ENCODE results near the gene RAB3IL1.

Gene RAB3IL1

DNA sequence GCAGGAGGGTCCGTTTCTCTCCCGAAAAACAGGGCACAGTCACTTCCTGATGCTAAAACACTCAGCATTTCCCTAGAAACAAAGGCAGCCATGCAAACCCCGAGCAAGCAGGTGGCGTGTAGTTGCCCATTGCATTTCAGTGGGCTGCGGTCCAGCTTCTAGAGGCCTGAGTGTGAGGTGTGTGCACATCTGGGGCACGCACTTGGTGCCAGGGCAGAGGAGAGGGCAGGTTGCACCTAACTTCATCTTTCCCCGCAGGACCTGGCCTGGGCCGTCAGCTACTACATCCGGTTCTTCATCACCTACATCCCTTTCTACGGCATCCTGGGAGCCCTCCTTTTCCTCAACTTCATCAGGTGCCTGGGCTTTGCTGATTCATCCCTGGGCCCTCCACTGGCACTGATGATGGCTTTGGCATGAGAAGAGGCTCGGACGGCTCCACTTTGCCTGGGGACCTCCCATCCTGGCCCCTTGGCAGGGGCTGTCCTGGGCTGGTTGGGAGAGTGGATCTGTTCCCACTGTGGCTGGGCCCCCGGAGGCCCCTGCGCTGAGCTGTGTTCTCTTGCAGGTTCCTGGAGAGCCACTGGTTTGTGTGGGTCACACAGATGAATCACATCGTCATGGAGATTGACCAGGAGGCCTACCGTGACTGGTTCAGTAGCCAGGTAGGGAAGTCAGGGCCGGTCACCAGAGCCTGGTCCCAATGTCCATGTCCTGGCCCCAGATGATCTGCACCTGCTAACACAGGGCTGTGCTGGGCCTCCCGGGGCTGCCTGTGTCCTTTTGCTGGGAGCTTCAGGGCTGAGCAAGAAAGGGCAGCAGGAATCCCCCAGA is 54.4 kb downstream of the RAB3IL1 start:
- DNase-seq, result no peak

DNA sequence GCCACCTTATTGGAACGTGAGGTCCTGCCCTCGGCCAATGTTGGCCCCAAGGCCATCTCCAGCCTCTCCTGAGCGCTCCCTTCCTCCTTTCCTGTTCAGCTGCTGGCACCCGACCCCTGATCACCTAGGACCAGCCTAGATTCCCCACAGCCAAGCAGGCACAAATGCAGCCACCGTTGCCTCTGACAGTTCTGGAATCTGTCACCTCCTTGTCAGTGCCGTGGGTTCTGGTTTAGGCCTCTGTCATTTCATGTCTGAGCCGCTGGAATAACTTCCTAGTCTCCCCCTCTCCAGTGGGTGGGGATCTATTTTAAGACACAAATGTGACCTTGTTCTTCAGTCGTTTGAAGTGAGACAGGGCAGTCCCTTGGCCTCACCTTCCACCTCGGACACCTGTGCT is 55.7 kb downstream of the RAB3IL1 start:
- no peak for DNase-seq

DNA sequence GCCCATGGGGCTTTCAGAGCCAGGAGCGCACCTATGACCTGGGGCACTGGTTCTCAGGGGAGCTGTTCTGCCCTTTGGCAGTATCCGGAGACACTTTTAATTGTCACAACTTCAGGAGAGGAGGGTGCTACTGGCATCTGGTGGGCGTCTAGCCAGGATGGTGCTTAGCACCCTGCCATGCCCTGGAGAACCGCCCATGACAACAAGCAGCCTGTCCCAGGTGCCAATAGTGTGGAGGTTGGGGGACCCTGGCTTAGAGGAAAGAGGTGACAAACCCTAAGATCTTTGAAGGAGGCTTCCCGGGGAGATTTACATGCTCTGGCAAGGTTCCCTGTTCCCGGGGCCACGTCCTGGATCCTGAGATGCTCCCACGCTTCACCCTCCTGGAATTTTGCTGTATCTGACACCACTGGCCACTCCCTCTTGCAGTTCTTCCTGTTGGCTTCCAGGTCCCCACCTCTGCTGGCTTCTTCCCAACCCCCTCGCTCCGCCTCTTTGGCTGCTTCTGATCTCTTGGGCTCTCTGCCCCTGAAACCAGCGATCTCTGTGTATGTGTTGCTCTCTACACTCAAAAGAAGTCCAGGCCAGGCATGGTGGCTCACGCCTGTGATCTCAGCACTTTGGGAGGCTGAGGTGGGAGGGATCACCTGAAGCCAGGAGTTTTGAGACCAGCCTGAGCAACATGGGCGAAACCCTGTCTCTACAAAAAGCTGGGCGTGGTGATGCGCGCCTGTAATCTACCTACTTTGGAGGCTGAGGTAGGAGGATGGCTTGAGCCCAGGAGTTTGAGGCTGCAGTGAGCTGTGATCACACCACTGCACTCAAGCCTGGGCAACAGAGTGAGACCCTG is 57.1 kb downstream of the RAB3IL1 start:
- no peak for DNase-seq

DNA sequence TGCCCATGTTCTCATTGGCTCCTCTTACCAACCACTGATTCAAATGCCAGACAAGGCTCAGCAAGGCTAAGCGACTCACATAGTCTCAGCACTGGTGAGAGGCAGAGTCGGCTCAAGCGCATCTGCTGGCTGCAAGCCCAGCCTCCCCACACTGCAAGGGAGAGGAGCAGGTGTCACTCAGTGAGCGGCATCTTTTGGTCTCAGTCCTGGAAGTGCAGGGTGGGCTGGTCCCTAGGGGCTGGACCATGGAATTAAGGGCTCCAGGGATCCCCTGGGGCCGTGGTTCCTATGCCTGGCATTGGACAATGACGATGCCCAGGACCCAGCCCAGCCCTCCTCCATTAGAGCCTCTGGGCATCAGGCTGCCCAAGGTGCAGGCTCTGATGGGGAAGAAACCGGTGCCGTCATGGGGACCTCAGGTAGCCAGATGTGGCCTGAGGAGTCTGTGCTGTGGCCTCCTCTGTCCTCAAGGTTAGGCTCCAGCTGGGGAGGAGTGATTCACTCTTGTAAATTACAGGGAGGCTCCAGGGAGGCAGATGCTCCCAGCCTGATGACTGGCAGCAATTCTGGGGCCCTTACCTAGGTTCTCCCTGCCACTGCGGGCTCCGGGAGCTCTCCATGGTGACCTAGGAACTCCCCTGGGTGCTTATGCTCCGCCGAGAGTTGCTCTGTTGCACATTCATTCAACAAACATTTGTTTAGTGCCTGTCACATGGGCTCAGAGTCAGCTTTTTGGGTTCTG is 61.3 kb downstream of the RAB3IL1 start:
- DNase-seq, result no peak

GRCh38 chr11:61854966-61855714 is 62.2 kb downstream of the RAB3IL1 start:
- DNase-seq, result no peak

DNA sequence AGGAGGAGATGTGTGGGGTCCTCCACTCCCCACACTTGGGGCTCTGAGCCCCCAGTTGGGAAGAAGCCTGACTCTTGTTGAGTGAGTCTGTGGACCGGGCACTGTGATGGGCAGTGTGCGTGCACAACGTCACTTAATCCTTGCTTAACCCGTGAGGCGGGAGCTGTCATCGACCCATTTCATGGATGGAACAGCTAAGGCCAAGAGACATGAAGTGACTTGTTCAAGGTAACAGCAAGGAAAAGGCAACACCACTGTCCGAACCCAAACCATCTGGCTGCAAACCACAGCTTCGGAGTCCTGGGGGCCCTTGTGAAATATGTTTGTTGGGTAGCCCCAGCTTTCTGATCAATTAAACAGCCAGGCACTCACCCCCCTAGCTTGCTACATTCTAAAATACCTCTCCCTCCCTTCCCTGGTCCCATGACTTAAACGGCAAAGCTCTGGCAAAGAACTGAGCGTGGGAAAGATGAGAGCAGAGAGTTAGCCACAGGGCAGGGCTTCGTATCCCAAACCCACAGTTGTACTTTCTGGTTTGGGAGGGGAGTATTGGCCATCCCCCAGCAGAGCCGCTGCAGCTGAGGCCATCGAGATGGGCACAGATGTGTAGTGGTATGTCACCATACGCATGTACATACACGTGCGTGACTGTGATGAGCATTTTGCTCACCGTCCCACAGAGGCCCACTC is 63.0 kb downstream of the RAB3IL1 start:
- DNase-seq, result no peak

DNA sequence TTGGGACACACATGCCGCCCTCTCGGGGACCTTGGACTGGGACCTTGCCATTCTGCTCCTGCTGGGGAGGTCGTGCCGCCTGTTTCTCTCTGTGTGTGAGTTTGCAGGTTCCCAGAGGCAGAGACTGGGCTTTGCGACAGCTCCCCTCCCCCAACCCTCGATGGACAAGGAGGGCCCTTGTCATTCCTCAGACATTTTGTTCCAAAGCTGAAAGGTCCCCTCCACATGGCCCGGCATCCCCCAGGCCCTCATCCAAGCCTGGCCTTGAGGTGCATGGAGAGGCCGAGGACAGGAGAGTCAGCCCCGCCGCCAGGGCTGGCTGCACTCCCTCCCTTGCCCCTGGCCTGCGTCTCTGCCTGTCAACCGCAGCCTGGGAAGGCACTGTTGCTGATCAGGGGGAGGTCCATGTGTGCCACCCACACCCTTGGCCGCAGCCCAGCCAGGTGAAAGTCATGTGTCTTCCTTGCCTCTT is 63.6 kb downstream of the RAB3IL1 start:
- DNase-seq, result no peak

DNA sequence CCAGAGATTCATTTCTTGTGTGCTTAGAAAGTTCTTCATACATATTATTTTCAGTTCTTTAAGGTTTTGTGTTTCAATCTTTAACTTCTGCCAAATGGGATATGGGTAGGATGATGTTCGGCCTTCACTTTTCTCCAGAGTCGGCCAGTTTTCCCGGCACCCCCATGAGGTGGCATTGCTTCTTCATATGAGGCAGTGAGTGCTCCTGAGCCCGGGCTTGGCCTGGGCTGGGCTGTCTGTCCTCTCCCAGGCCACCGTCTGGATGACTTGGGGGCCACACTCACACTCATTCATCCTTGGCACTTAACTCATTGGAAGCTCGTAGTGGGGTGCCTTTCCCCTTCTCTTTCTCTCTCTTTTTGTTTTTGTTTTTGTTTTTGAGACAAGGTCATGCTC is 65.5 kb downstream of the RAB3IL1 start:
- no peak for DNase-seq

DNA sequence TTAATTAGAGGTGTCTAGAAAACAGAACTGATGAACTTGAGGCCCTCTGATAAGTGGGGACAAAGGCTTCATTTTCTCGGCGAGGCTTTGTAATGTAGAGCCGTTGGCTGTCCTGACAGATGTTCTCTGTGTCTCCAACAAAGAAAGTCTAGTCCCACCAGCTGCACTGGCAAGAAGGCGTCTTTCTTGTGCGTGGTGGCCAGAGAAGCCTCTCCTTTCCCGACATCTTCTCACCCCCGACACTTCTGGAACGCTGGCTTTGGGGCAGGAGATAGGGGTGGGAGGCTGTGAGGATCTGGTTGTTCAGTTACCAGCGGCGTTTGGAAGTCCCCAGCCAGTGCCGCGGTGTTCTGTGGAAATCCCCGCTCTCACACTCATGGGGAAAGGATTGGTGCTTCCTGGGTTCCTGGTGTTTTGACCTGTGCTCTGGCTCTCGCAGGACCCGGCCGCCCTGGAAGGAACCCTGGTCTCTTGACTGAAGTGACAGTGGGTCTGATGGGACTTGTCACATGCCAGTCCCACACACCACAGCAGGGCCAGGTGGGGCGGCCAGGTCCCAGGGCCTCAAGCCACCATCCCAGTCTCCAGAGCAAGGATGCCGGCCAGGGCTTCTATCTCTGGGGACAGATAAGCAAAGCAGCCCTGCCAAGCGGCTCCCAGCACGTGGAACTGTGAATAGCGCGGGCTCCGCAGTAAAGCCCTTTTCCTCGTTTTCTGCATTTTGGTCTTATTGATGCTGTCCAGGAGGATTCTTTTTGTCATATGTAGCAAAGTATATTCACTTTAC is 66.1 kb downstream of the RAB3IL1 start:
- DNase-seq, result no peak

DNA sequence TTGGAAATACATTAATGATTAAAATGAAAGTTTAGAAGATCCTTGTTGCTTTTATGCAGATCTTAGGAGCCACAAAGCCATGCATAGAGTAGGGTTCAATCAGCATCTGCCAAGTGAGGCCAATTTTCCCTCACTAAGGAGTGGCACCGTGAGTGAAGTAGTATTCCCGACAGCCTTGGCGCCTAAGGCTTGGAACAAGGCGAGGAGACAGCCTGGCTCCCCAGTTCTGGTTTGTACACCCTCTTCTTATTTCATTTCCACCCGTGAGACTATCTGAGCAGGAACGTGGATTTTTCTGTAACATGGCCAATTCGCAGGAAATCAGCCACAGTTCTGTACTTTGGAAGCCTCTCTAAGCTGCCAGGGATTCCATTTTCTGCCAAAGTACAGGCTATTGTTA is 66.7 kb downstream of the RAB3IL1 start:
- no peak for DNase-seq

- DNase-seq, result no peak
Measured at GRCh38 chr11:61848631-61849030, 68.7 kb downstream of the RAB3IL1 start.

GRCh38 chr11:61847914-61848581 is 69.3 kb downstream of the RAB3IL1 start:
- DNase-seq, result no peak
